GM18508 (cell line): ENCODE measurements around the gene PLA2G2A.
"Not testable (repeated sequence)": the region's sequence is repeated elsewhere in the genome, so short reads cannot be mapped to it uniquely, and the experiment has no call there.

Experiments used
- ATAC-seq: cut with Tn5 transposase; IDR thresholded peaks from one replicate; pipeline ENCODE4 v1.9.1; 2021; ENCODE audit warnings: moderate number of reproducible peaks; ENCODE audit not compliant: insufficient read depth, unreplicated experiment

Gene PLA2G2A

DNA sequence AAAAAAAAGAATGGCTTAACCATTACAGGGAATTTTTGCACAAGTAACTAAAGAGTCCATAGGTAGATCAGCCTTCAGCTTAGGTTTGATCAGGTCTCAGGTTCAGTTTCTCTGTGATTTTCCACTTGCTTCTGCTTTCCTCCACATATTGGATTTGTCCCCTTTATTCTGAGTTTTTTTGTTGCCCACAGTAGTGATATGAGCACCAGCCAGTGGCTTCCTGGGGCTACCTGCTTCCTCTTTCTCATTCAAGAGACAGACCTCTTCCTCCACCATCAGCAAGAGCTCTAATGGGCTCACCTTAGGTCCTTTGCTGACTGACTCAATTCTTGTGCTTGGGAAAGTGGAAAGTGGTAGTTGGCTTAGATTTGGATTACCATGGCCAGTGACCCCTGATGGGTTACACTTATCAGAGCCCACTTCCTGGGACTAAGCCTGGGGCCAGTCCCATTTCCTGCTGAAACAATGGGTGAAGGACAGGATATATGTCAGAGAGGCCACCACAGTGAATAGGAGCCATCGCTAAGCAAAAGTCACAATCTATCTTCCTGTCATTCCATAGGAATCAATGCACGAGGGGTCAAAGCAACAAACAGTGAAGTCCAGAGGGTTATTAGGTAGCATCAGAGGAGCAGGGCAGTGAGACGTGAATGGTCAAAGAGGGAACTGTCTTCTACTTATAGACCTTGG is 43.2 kb downstream of the PLA2G2A start:
- no peak for ATAC-seq

- no peak for ATAC-seq
These were observed 45.1 kb downstream of the PLA2G2A start for GRCh38 chr1:19934336-19934735.

- ATAC-seq: no peak
These were observed 46.6 kb downstream of the PLA2G2A start for GRCh38 chr1:19932866-19933265.

GRCh38 chr1:19927130-19927421 is 52.3 kb downstream of the PLA2G2A start:
- ATAC-seq: not testable (repeated sequence)

DNA sequence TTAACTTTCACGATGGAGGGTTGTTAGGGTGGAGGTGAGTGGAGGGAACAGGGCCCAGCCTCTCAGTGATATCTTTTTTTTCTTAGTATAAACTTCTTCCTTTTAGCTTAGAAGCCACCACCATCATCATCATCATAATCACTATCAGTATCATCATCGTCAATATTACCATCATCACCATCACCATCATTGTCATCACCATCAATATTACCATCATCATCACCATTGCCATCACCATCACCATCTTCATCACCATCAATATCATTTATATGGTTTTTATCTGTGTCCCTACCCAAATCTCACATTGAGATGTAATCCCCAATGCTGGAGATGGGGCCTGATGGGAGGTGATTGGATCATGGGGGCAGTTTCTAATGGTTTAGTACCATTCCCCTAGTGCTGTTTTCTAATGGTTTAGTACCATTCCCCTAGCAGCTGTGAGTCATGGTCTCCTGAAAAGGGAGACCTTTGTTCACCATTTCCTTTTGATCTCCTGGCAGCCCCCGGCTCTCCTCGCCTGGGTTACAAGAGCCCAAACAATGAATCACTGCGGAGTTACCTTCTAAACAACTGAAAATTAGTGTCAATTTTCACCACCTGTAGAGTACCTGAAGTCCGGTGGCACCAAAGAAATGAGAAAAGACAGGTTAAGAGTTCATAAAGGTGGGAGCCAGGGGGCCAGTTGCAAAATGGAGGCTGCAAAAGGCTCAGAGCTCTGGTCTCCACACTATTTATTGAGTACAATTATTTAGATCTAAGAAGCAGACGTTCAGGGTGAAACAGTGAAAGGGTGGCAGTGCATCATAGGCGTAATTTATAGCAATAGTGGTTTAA is 52.9 kb downstream of the PLA2G2A start:
- no peak for ATAC-seq
